ENCODE data around the gene CLDN12. TPM values are rescaled to one million over a fixed set of nuclear protein-coding genes. Genes with fewer than 3 reads are reported as not detected.

CLDN12 gene
- total and polyA plus RNA-seq, 2 of the 4 experiments (the other 2 are of a cell fraction) = 33.4 to 46.4 TPM

DNA sequence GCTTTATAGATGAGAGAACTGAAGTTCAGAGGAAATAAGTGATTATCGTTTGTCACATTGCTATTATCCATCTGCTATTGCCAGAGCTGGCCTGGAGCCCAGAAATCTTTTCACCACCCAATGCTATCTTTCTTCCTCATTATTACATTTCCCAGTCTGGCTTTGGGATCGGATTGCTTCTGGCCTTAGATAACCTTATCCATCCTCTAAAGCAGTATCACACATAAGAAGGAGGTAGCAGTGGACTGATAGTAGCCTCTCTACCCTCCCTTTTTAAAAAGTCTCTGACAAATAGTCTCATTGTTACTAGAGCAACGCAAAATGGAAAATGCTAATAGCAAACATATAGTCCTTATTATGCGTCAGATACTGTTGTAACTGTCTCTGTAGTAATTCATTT, 1.3 kb upstream of the CLDN12 start:
- dilution Hi-C loops (cut with HindIII; ENCODE audit: low sequenced_read_pairs, unreplicated experiment) (no loop called here), intact Hi-C loops (cut with micrococcal nuclease) (no loop called here), in situ Hi-C loops (cut with MboI; ENCODE audit: low sequenced_read_pairs) (no loop called here)
- Histone ChIP-seq H2BK120ac (ENCODE audit: low read depth, low read length) (no peak overlapping the region), H3K14ac (replicated peaks; ENCODE audit: low read depth, low read length) (no peak overlapping the region), H3K56ac (ENCODE audit: extremely low read depth, insufficient read depth, low read length) (no peak overlapping the region), H4K91ac (ENCODE audit: insufficient read depth, low read depth, low read length) (no peak overlapping the region), H3K4me3 (ENCODE audit: insufficient read depth, low read depth, low read length) (no peak overlapping the region), H3K23ac (ENCODE audit: low read depth, low read length) (no peak overlapping the region), H3K4me1 (ENCODE audit: control insufficient read depth, insufficient read depth, low read length) (no peaks in the 10 kb centered on the region), H3K27ac (ENCODE audit: insufficient read depth, low read length) (no peak overlapping the region), H3K36me3 (ENCODE audit: control insufficient read depth, insufficient read depth, low read length) (peaks cover 7% of the 10 kb centered on the region), H3K18ac (ENCODE audit: low read depth, low read length) (no peak overlapping the region), H3K79me1 (ENCODE audit: low read depth in 1 of 2, low read length in 2 of 2) (peaks cover 10 to 13% of the 10 kb centered on the region in 2 experiments; a peak in 3 of 4 replicates), H3K9me3 (ENCODE audit: control insufficient read depth, insufficient read depth, low read length) (no peaks in the 10 kb centered on the region), H2BK20ac (ENCODE audit: low read depth, low read length) (no peak overlapping the region), H2BK5ac (ENCODE audit: low read depth, low read length, poor library complexity, severe bottlenecking) (no peak overlapping the region), H4K20me1 (ENCODE audit: insufficient read depth, low read length) (no peaks in the 10 kb centered on the region), H4K5ac (ENCODE audit: low read depth, low read length) (no peak overlapping the region), H3K27me3 (ENCODE audit: control insufficient read depth, insufficient read depth, low read length) (no peaks in the 10 kb centered on the region), H3K9me1 (ENCODE audit: insufficient read depth, low read length) (no peaks in the 10 kb centered on the region), H3K4me2 (ENCODE audit: low read depth, low read length) (no peak overlapping the region), H3K4ac (ENCODE audit: low read depth, low read length) (no peak overlapping the region), H2AK9ac (replicated peaks; ENCODE audit: low read depth, low read length, poor library complexity) (no peak overlapping the region), H2AK5ac (ENCODE audit: low read depth, low read length) (no peak overlapping the region), H3K9ac (ENCODE audit: low read depth, low read length) (no peak overlapping the region), H2AFZ (replicated peaks; ENCODE audit: low read length, poor library complexity) (no peak overlapping the region), H2BK15ac (ENCODE audit: low read depth, low read length) (no peak overlapping the region), H4K8ac (ENCODE audit: low read depth in 2 of 2, low read length in 2 of 2) (no peak overlapping the region)
- no peak for TF ChIP-seq MAZ (IDR thresholded peaks at IDR 0.05; ENCODE audit: borderline replicate concordance, low read depth, low read length)
- no TSS peak for BruUV-seq (replicated peaks)
- DNase-seq (peak; percentile 37), ATAC-seq (ENCODE audit: low read depth) (no peak)
- ChIA-PET POLR2A (ENCODE audit: unreplicated experiment) (no interaction called here), CTCF (no interaction called here)
- WGBS, 2 experiments (ENCODE audit: extremely low coverage in 2 of 2, insufficient read length in 1 of 2) = no CpG with 5 or more reads among the region's 4 CpGs

All from IMR-90 (cell line).